Measurements from ENCODE around the gene RAE1.

RAE1 gene

GRCh38 chr20:57381596-57382503 lies 30.8 kb downstream of the RAE1 start:
- Histone ChIP-seq H3K4me3 (ENCODE audit: low read length) (no peak overlapping the region), H2AFZ (ENCODE audit: low read length) (no peak overlapping the region), H3K79me2 (ENCODE audit: low read length) (peaks cover 33% of the 10 kb centered on the region), H3K9me3 (replicated peaks; ENCODE audit: insufficient read depth, low read length) (no peaks in the 10 kb centered on the region), H3K9me2 (replicated peaks; ENCODE audit: insufficient read depth, low read length) (no peaks in the 10 kb centered on the region), H3K9ac (ENCODE audit: low read length) (no peak overlapping the region), H3K4me1 (ENCODE audit: low read length) (peaks cover 34% of the 10 kb centered on the region), H3K36me3 (replicated peaks; ENCODE audit: insufficient read depth, low read length) (peaks cover 4% of the 10 kb centered on the region; the same call in 1 of the 2 replicates), H3K4me2 (ENCODE audit: low read depth, low read length) (no peak overlapping the region), H3K27me3 (replicated peaks; ENCODE audit: insufficient read depth, low read length) (no peaks in the 10 kb centered on the region), H3F3A (ENCODE audit: insufficient read depth, low read length) (peaks cover 45% of the 10 kb centered on the region), H4K20me1 (ENCODE audit: insufficient read depth, low read length) (0 out of 2 replicates have a peak, but pooled peaks cover 3% of the 10 kb centered on the region), H3K27ac (ENCODE audit: low read length) (peak overlapping the region; percentile 80; the same call in 1 of the 2 replicates)
- peak; percentile 86 for DNase-seq
- TF ChIP-seq CTCF (IDR thresholded peaks at IDR 0.05; ENCODE audit: low read length) (peak; percentile 94), EZH2 (optimal IDR thresholded peaks at IDR 0.05; ENCODE audit: low read depth, low read length) (no peak)

- Histone ChIP-seq H3K9ac (ENCODE audit: low read length) (no peak overlapping the region), H2AFZ (ENCODE audit: low read length) (no peak overlapping the region), H3K4me2 (ENCODE audit: low read depth, low read length) (no peak overlapping the region), H3K9me2 (replicated peaks; ENCODE audit: insufficient read depth, low read length) (no peaks in the 10 kb centered on the region), H3K4me1 (ENCODE audit: low read length) (peaks cover 34% of the 10 kb centered on the region), H3K36me3 (replicated peaks; ENCODE audit: insufficient read depth, low read length) (peaks cover 4% of the 10 kb centered on the region; the same call in 1 of the 2 replicates), H3F3A (ENCODE audit: insufficient read depth, low read length) (peaks cover 45% of the 10 kb centered on the region), H3K27me3 (replicated peaks; ENCODE audit: insufficient read depth, low read length) (no peaks in the 10 kb centered on the region), H3K9me3 (replicated peaks; ENCODE audit: insufficient read depth, low read length) (no peaks in the 10 kb centered on the region), H3K4me3 (ENCODE audit: low read length) (no peak overlapping the region), H3K79me2 (ENCODE audit: low read length) (peaks cover 28% of the 10 kb centered on the region), H4K20me1 (ENCODE audit: insufficient read depth, low read length) (0 out of 2 replicates have a peak, but pooled peaks cover 3% of the 10 kb centered on the region), H3K27ac (ENCODE audit: low read length) (peak overlapping the region; percentile 80; the same call in 1 of the 2 replicates)
- TF ChIP-seq EZH2phosphoT487 (IDR thresholded peaks at IDR 0.05; ENCODE audit: low read length) (no peak), CTCF (IDR thresholded peaks at IDR 0.05; ENCODE audit: low read length) (no peak), EZH2 (optimal IDR thresholded peaks at IDR 0.05; ENCODE audit: low read depth, low read length) (no peak)
- no peak for DNase-seq
Observed at GRCh38 chr20:57382516-57382915, 31.5 kb downstream of the RAE1 start.

- DNase-seq: peak; percentile 67
- Histone ChIP-seq H3K9me2 (replicated peaks; ENCODE audit: insufficient read depth, low read length) (no peaks in the 10 kb centered on the region), H2AFZ (ENCODE audit: low read length) (no peak overlapping the region), H3K4me2 (ENCODE audit: low read depth, low read length) (peak overlapping the region; percentile 52), H4K20me1 (ENCODE audit: insufficient read depth, low read length) (no peaks in the 10 kb centered on the region), H3K4me3 (ENCODE audit: low read length) (peak overlapping the region; percentile 15; the same call in 1 of the 2 replicates), H3K79me2 (ENCODE audit: low read length) (peaks cover 23% of the 10 kb centered on the region), H3K4me1 (ENCODE audit: low read length) (peaks cover 34% of the 10 kb centered on the region), H3K36me3 (replicated peaks; ENCODE audit: insufficient read depth, low read length) (no peaks in the 10 kb centered on the region), H3K9ac (ENCODE audit: low read length) (peak overlapping the region; percentile 49), H3K27me3 (replicated peaks; ENCODE audit: insufficient read depth, low read length) (no peaks in the 10 kb centered on the region), H3K9me3 (replicated peaks; ENCODE audit: insufficient read depth, low read length) (no peaks in the 10 kb centered on the region), H3K27ac (ENCODE audit: low read length) (peak overlapping the region; percentile 80), H3F3A (ENCODE audit: insufficient read depth, low read length) (peaks cover 45% of the 10 kb centered on the region)
- no peak for TF ChIP-seq EZH2 (optimal IDR thresholded peaks at IDR 0.05; ENCODE audit: low read depth, low read length)
- peak; percentile 35 for TF ChIP-seq CTCF (IDR thresholded peaks at IDR 0.05; ENCODE audit: low read length)
Observed at GRCh38 chr20:57383447-57384347, 32.6 kb downstream of the RAE1 start.

All from MM.1S (cell line).